CD4-positive, alpha-beta T cell treated with Interleukin-10 for 1 hour (primary cell): ENCODE measurements around the gene COX4I1.

Source experiments
- DNase-seq: peaks from one replicate; pipeline ENCODE4 v3.0.0-alpha.2; 2020

The COX4I1 gene

DNA sequence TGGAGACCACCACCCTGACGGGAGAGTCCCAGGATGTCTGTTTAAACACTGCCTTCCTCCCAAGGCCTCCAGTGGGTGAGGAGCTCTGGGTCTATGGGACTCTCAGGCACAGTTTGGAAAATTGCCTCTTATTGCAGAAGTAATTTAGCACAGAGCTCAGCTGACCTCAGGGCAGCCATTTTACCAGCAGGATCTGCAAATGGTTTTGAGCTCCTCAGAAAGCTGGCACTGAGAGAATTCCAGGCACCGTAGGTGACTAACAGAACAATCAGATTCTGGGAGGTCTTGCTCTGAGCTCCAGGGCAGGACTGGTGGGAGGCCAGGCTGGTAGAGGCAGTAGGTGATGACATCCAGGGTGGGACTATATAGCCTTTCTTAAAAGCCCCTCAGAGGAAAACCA, 31.3 kb upstream of the COX4I1 start:
- DNase-seq: no peak

DNA sequence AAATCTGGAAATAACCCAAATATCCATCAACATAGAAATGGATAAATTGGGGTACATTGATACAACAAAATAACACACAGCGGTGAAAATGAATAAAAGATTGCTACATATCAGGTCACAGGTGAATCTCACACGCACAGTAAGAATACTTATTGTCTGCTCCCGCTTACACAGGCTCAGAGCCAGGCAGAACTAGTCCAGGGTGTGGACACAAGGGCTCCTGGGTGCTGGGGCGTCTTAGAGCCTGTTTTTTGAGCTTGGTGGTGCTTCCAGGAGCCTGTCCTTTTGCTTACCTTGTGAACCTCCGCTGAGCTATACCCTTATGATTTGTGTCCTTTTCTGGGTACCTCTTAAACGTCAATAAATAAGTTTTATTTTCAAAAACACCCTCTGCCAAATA, 28.8 kb upstream of the COX4I1 start:
- DNase-seq: no peak

DNA sequence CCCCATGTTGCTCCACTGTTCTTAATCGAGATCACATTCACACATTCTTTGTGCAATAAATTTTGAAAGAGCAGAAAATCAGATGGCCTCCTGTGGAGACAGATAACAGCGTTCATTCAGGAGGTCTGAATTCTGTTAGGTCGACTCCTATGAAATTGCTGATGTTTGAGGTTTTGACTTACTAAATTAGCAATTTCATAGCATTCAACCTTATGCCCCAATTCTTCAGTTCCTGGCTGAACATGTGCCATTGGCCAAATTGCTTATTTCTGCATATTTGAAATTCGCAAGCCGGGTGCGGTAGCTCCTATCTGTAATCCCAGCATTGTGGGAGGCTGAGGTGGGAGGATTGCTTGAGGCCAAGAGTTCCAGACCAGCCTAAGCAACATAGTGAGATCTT, 26.5 kb upstream of the COX4I1 start:
- no peak for DNase-seq

DNA sequence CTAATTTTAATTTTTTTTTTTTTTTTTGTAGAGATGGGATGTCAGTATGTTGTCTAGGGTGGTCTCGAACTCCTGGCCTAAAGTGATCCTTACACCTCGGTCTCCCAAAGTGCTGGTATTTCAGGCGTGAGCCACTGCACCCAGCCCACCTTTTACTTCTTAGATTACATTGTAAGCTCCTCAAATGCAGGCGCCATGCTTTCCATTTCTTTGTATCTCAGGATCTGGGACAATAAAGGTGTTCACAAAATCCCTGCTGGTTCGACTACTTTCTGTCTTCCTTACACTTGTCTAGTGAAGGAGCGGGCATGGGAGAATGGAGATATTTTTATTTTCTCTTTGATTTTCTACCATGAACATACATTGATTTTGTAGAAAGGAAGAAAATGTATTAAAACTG, 25.4 kb upstream of the COX4I1 start:
- no peak for DNase-seq

DNA sequence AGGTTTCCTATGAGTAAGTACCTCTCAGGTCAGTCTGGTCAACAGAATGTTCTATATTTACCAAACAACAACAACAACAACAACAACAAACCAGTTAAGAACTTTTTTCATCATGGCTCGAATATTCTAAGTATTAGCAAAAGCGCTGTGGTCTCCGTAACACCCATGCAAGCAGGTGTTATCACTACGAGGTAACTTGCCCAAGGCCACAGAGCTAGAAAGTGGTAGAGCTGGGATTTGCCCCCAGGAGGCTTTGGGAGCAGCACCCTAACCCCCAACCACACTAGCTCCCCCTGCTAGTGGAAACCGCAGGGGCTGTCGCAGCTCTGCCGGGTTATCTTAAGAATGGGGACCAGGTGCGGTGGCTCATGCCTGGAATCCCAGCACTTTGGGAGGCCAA, 24.7 kb upstream of the COX4I1 start:
- no peak for DNase-seq

DNA sequence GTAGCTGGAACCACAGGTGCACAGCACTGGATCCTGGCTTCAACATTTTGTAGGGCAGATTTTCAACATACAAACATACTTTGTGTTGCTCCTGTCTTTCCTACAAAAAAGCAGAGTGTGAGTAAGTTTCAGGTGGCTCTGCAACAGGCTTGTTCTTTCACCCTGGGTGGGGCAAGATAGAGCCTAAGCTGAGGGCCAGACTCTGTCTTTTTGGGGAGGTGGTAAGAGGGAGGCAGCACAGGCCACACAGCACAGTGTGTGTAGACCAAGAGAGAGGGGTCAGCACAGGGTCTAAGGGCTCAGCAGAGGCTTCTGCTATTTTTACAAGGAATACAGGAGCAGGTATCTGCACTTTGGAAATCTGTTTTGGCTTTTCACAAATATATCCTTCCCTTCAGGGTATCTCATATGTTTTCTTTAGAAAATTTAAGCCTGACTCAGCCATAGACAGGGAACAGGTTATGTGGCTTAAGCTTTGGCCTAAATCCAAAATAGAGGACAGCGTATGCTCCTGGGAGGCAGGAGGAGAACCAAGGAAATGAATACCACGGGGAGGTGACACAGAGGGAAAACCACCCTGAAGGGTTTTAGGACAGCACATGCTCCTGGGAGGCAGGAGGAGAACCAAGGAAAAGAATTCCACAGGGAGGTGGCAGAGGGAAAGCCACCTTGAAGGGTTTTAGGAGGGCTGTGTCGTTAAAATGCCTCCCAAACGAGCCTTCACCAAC, 21.7 kb upstream of the COX4I1 start:
- DNase-seq: no peak

DNA sequence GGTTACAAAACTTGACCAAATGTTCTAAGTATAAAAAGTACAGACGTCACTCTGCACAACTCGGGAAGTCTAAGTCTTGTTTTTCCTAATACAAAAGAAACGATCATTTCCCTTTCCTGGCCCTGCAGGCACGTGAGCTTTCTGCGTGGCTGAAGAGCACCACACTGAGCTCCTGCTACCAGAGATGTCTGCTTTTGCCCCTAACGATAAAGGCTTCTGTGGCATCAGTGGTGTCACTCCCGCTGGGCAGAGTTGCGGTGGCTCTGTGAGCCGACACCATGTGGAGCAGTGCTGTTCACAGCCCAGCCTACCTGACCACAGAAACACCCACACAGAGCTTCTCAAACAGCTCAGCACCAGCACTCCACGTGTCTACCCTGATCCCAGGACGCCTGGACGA, 20.6 kb upstream of the COX4I1 start:
- peak; percentile 15 for DNase-seq

DNA sequence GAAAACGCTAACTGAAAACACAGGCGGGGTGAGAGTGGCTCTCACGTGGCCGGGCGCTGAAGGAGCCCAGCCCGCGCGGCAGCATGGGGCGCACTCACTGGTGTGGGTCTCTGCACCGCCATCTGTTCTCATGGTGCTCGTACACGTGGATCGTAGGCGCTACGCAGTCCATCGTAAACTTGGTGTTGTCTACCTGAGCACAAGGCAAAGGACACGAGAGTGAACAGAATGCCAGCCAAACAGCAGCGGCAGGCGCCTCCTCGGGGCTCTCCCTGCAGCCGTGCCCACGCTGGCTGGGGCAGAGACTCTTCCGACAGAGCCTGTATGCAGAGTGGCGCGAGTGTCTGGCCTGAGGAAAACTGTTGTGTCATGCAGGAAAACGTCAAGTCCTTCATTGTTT, 19.2 kb upstream of the COX4I1 start:
- DNase-seq: no peak

DNA sequence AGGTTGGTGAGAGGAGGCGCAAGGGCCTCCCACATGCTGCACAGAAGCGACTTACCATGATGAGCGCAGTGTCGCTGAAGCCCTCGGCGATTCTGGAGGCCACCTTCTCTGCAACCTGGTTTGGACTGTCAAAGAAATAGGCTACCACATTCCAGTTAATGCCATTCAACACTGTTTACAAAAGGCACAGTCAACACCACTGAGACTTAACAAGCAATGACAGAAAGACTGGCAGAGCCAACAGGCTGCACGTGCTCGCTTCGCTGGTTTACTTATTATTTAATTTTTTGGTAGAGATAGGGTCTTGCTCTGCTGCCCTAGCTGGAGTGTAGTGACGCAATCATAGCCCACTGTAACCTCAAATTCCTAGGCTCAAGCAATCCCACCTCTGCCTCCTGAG, 18.3 kb upstream of the COX4I1 start:
- no peak for DNase-seq

DNA sequence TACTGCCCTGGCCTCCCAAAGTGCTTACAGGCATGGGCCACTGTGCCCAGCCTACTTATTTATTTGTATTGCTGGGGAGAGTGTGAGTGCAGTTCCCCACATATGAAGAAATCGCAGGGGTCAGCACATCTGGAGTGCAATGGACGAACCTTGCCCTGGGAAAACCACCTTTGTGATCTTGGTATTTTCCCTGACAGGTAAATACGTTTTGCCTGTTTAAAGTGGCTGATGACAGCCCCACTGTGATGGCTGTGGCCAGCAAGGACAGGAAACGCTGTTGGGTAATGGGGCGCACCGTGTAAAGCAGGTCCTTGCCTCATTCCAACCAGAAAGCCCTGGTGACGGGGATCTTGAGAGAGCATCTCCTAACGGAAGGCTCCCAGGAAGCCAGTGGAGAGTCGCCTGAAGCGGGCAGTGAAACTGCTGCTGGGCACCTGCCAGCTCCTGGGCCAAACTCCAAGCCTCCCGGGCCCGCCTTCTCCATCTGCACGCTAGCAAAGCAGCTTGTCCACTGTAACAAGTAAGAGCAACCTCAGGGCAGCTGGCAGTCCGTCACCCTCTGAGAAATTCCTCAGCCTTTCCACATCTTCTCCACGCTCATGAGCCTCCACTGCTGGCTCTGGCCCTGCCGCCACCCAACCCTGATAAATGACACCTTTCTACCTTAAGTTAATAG, 17.7 kb upstream of the COX4I1 start:
- DNase-seq: no peak

DNA sequence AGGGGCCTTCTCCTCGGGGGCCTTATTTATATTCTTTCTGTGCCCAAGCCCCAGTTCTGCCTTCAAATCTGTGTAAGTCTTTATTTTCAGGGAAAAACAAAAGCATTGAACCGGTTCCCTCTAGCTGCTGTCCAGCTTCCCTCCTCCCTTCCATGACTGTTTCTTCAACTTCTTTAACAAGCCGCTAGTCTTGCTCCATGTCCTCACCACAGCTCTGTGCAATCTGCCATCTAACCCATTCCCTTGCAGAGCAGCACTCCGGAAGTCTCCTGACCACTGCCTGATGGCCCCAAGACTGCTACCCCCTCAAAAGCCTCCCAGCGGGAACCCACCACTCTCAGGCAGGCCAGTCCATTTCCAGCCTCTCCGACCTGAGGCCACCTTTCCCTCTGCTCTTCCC, 17.0 kb upstream of the COX4I1 start:
- no peak for DNase-seq

DNA sequence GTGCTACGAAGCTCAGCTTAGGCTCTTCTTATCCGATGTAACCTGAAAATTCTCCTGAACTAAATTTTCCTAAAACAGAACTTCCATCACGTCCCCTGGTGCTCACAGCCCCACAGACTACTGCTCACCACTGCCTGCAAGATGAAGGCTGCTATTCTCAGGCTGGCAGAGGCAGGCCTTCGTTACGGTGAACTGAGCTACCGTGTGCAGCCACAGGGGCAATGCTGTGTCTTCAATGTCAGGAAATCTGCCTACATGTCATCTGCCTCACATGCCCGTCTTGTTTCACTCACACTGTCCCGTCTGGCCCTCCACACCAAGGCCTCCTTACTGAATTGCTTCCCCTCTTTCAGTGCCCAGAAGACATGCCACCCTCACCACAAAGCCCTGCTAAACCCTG, 16.1 kb upstream of the COX4I1 start:
- DNase-seq: no peak

DNA sequence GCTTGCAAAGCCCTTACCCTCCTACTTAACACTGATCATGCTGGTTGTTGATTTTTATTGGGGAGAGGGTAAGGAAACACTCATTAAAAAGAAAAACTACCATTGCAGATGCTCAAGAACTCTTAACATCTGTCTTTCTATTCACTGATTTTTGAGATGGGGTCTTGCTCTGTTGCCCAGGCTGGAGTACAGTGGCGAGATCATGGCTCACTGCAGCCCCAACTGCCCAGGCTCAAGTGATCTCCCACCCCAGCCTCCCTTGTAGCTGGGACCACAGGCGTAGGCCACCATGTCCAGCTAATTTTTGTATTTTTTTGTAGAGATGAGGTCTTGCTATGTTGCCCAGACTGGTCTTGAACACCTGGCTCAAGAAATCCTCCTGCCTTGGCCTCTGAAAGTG, 14.7 kb upstream of the COX4I1 start:
- no peak for DNase-seq

DNA sequence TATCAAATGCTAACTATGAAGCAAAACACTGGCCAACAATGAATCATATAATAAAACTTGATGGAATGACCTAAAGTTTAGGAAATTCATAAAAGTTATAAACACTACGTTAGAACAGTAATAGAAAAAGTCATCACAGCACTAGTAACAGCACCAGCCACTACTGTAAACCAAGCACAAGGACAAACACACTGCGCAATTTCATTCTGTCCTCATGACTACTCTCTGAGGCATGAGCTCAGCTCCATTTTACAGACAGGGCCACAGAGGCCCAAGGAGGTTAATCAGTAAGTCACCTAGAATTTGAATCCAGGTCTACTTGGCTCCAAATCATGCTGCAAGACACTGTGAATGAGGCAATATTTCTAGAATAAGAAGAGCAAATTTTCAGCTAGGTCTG, 13.6 kb upstream of the COX4I1 start:
- DNase-seq: no peak

DNA sequence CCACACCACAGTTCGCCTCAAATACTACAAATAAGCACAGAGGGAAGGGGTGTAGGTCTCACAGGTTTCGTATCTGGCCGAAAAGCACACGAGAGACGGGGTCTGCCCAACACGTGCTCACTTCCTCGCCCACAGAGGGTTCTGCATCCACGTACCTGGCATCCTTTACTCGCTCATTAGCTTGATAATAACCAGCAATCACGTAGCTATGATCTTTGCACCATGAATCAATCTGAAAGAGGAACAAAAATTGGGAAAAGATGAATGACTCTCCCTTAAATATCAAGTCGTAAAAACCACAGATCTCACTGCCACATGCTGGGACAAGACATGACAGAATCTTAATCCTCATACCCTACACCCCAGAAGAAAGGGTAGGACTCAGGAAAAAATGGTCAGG, 10.7 kb upstream of the COX4I1 start:
- no peak for DNase-seq

DNA sequence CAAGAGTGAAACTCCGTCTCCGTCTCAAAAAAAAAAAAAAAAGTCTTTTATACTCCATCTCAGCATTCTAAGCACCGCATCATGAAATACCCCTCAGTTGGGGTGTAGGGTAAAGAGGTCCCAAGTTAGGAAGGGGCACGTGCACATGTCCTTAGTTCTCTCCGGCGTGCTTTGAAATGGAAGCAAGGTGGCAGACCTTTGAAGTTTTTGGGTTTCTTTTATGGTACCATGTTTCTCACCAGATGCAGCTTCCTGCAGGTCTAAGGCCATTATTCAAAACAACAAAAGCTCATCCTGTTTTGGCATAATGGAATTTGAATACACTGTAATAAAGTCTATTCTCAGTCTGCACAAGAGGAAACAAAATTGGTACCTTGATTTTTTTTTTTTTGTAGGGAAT, 9.7 kb upstream of the COX4I1 start:
- DNase-seq: no peak

DNA sequence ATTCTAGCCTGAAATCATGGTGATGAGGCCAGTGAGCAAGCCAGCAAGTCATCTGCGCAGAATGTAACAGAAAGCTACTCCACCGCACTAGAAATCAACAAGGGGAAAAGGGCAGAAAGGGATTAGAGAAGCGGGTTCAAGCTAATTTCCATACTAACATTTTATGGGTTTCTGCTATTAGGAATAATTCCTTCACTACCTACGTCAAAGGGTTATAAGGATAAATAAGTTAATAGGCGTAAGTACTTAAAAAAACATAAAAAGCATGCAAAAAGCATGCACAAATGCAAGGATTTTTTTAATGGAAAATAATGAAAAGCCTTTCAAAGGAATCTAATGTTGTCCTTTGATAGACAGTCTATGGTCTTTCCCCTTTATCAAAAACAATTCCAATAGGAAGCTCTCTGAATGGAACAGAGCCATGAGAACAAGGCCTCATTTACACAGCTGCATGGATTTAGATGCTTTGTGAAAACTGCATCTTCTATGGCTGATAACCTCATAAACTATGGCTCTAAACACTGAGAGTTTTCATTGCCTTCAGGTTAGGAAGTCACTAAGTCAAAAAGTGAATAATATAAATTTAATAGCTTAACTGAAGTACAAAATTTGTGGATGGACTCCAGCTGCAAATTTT, 5.7 kb upstream of the COX4I1 start:
- no peak for DNase-seq

DNA sequence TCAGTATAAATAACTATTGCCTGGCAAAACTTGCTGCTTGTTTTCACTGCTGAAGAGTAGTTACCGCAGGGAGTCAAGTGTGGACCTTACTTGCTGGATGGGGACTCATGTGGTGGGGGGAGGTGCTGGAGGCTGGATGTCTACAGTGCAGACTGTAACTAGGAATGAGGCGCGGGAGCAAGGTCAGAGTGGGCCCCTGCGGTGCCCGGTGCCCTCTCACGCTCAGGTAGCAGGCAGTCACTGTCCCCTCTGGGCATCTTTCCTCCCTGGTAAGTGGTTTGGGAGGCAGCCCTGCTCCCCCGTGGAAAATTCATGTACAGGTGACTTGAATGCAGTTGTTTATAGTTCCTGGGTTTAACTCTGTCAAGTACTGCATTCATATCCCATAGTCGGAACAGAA, 4.8 kb upstream of the COX4I1 start:
- no peak for DNase-seq

DNA sequence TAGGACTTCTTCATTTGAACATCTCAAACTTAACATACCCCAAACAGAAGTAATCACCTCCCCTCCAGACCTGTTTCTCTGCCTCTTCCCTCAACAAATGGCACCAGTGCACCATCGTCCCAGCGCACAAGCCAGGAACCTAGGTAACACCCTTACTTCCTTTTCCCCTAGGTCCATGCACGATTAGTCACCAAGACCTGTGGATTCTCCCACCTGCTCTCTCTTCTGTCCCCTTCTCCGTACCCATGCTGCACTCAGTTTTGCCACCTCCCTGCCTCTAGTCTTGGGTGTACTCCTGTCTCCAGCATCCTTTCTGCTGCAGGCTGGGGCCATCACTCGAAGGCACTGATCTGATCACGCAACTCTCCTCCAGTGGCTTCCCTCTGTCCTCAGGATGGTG, 3.3 kb upstream of the COX4I1 start:
- DNase-seq: no peak

DNA sequence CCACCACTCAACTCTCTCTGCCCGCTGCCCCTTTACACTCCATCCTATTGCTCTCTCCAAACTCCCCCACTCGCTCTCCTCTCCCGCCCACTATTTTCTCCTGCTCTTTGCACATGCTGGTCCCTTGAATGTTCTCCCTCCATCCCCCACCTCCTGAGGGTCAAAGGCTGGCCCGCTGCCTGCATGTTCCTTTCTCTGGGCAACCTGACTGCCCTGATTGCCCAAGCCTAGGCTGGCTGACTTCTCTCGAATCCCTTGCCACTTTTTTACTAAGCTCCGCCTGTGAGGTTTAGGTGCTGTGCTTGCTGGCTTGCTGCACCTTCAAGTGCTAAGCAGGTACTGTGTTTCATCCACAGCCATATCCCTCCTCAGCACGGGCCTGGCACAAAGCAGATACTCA, 2.9 kb upstream of the COX4I1 start:
- no peak for DNase-seq

DNA sequence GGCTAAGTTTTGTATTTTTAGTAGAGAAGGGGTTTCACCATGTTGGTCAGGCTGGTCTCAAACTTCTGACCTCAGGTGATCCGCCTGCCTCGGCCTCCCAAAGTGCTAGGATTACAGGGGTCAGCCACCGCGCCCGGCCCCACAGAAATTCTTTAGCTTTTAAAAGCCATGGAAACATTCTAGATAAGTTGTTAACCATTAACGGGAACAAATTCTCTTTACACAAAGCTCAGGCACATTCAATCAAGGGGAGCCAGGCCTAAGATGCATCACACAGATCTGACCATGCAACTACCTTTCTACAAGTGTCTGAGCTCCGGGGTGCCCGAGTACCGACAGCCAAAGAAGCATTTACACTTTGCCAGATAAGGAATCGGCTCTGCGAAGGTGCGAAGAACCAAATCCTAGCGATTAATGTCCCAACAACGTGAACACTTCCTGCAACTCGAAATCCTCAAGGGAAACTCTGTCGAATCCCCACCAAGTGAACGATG, 1.2 kb upstream of the COX4I1 start:
- DNase-seq: no peak

DNA sequence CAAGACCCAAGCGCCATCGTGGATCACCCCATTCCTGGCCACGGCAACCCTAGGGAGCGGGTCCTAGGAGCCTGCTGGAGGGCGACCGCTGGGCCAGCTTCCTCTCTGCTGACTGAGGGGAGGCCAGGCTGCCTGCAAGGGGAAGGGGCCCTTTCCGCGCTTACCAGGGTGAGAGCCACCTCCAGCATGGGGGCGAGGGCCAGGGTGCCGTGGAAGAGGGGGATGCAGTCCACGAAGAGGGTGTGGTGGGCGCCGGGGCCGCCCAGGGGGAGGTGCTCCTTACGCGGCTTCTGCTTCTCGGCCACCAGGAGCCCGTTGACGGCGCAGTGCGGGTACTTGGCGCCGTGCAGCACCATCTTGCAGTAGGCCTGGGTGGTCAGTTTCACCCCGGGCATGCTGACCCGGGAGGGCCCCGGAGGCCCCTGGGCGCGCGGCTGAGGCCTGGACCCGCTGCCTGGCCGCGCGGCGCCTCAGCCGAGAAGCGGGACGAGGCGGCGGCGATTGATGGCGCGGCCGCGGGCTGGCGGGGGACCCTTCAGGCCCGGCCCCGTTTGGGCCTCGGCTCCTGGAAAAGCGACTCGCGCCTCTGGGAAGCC, 496 bp upstream of the COX4I1 start:
- peak; percentile 27 for DNase-seq

DNA sequence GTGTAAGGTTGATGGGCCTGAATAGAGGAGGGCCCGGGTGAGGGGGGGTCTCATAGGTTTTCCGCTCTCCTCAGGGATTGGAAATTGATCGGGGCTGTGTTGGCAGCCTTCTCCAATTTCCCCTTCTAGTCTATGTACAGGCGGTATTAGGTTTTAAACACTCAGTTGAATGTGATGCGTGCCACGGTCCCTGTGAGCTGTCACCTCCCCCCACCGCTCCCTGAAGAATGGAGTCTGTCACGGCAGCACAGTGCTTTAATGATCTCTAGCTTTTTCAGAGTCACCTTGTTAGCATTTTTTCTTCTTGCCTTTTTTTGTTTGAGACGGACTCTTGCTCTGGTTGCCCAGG, 800 bp downstream of the COX4I1 start:
- no peak for DNase-seq

DNA sequence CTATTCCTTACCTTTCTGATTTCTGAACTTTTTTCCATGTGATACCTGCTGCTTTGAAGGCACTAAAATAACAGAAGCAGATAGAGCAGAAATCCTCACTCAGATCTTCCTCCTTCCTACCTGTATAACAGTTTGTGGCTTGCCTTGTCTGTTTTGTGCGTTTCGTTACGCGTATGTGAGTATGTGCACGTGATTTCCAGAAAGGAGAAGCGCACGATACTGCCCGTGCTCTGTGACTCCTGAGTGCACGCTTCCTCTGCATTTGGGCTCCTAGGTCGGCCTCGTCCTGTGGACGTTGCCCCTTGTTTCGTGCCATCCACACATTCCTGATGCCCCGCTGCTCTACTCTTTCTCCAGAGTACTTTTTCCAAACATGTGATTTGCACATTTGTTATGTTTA, 4.1 kb downstream of the COX4I1 start:
- no peak for DNase-seq
